ENCODE data around the gene NXPE4.
"Not testable (repeated sequence)": the region's sequence is repeated elsewhere in the genome, so short reads cannot be mapped to it uniquely, and the experiment has no call there.

Gene NXPE4

GRCh38 chr11:114595571-114595970 lies at the start of gene NXPE4:
Gene NXPE4, minus strand, starts transcription at chr11:114595786. Its CDS starts 1,027 bp downstream, at chr11:114594759.
- no peak for DNase-seq (ENCODE audit: low read depth in 2 of 2, low spot score in 1 of 2)

DNA sequence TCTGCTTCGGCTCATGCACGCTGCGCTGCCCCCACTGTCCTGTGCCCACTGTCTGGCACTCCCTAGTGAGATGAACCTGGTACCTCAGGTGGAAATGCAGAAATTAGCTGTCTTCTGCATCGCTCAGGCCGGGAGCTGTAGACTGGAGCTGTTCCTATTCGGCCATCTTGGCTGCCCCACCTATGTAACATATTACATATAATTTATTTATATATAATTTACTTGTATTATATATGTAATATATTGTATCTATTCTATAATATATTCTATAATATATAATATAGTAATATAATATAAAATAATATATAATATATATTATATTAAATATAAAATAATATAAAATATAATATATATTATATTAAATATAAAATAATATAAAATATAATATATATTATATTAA lies 43.9 kb upstream of the NXPE4 start:
- not testable (repeated sequence) for DNase-seq (ENCODE audit: low read depth in 2 of 2, low spot score in 1 of 2)

DNA sequence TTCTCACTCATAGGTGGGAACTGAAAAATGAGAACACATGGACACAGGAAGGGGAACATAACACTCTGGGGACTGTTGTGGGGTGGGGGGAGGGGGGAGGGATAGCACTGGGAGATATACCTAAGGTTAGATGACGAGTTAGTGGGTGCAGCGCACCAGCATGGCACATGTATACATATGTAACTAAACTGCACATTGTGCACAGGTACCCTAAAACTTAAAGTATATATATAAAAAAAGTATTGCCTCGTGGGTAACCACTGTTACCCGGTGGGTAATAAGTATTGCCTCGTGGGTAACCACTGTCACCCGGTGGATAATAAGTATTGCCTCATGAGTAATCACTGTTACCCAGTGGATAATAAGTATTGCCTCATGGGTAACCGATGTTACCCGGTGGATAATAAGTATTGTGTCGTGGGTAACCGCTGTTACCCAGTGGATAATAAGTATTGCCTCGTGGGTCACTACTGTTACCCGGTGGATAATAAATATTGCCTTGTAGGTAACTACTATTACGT lies 35.9 kb upstream of the NXPE4 start:
- DNase-seq (ENCODE audit: low read depth in 2 of 2, low spot score in 1 of 2), result not testable (repeated sequence)

DNA sequence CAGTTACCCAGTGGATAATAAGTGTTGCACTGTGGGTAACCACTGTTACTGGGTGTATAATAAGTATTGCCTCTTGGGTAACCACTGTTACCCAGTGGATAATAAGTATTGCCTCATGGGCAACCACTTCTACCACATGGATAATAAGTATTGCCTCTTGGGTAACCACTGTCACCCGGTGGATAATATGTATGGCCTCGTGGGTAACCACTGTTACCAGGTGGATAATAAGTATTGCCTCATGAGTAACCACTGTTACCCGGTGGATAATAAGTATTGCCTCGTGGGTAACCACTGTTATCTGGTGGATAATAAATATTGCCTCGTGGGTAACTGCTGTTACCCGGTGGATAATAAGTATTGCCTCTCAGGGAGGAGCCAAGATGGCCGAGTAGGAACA lies 29.7 kb upstream of the NXPE4 start:
- no peak for DNase-seq (ENCODE audit: low read depth in 2 of 2, low spot score in 1 of 2)

- DNase-seq (ENCODE audit: low read depth in 2 of 2, low spot score in 1 of 2), result no peak
Observed at GRCh38 chr11:114624455-114625207, 29.0 kb upstream of the NXPE4 start.

- no peak for DNase-seq (ENCODE audit: low read depth in 2 of 2, low spot score in 1 of 2)
Observed at GRCh38 chr11:114623720-114624119, 28.1 kb upstream of the NXPE4 start.

- DNase-seq (ENCODE audit: low read depth in 2 of 2, low spot score in 1 of 2), result no peak
Observed at GRCh38 chr11:114622858-114623257, 27.3 kb upstream of the NXPE4 start.

DNA sequence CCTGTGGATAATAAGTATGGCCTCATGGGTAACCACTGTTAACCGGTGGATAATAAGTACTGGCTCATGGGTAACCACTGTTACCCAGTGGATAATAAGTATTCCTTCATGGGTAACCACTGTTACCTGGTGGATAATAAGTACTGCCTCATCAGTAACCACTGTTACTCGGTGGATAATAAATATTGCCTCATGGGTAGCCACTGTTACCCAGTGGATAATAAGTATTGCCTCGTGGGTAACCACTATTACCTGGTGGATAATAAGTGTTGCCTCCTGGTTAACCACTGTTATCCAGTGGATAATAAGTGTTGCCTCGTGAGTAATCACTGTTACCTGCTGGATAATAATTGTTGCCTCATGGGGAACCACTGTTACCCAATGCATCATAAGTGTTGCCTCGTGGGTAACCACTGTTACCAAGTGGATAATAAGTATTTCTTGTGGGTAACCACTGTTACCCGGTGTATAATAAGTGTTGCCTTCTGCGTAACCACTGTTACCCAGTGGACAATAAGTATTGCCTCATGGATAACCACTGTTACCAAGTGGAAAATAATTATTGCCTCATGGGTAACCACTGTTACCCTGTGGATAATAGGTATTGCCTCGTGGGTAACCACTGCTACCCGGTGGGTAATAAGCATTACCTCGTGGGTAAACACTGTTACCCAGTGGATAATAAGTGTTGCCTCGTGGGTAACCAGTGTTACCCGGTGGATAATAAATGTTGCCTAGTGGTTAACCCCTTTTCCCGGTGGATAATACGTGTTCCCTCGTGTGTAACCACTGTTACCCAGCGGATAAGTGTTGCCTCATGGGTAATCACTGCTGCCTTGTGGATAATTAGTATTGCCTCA lies 26.6 kb upstream of the NXPE4 start:
- no peak for DNase-seq (ENCODE audit: low read depth in 2 of 2, low spot score in 1 of 2)

GRCh38 chr11:114621072-114621471 lies 25.5 kb upstream of the NXPE4 start:
- no peak for DNase-seq (ENCODE audit: low read depth in 2 of 2, low spot score in 1 of 2)

DNA sequence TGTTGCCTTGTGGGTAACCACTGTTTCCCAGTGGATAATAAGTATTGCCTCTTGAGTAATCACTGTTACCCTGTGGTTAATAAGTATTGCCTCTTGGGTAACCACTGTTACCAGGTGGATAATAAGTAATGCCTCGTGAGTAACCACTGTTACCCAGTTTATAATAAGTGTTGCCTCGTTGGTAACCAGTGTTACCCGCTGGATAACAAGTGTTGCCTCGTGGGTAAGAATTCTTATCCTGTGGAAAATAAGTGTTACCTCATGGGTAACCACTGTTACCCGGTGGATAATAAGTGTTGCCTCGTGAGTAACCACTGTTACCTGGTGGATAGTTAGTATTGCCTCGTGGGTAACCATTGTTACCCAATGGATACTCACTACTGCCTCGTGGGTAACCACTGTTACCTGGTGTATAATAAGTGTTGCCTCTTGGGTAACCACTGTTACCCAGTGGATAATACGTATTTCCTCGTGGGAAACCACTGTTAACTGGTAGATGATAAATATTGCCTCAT lies 24.1 kb upstream of the NXPE4 start:
- no peak for DNase-seq (ENCODE audit: low read depth in 2 of 2, low spot score in 1 of 2)

DNA sequence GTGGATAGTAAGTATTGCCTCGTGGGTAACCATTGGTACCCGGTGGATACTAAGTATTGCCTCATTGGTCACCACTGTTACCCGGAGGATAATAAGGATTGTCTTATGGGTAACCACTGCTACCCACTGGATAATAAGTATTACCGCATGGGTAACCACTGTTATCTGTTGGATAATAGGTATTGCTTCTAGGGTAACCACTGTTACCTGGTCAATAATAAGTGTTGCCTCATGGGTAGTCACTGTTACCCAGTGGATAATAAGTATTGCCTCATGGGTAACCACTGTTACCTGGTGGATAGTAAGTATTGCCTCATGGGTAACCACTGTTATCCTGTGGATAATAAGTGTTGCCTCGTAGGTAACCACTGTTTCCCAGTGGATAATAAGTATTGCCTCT lies 22.6 kb upstream of the NXPE4 start:
- DNase-seq (ENCODE audit: low read depth in 2 of 2, low spot score in 1 of 2), result no peak

GRCh38 chr11:114617157-114618124 lies 21.9 kb upstream of the NXPE4 start:
- no peak for DNase-seq (ENCODE audit: low read depth in 2 of 2, low spot score in 1 of 2)

DNA sequence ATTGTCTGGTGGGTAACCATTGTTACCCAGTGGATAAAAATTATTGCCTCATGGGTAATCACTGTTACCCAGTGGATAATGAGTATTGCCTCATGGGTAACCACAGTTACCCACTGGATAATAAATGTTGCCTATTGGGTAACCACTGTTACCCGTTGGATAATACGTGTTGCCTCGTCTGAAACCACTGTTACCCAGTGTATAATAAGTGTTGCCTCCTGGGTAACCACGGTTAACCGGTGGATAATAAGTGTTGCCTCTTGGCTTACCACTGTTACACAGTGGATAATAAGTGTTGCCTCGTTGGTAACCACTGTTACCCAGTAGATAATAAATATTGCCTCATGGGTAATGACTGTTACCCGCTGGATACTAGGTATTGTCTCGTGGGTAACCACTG lies 20.9 kb upstream of the NXPE4 start:
- DNase-seq (ENCODE audit: low read depth in 2 of 2, low spot score in 1 of 2), result no peak

DNA sequence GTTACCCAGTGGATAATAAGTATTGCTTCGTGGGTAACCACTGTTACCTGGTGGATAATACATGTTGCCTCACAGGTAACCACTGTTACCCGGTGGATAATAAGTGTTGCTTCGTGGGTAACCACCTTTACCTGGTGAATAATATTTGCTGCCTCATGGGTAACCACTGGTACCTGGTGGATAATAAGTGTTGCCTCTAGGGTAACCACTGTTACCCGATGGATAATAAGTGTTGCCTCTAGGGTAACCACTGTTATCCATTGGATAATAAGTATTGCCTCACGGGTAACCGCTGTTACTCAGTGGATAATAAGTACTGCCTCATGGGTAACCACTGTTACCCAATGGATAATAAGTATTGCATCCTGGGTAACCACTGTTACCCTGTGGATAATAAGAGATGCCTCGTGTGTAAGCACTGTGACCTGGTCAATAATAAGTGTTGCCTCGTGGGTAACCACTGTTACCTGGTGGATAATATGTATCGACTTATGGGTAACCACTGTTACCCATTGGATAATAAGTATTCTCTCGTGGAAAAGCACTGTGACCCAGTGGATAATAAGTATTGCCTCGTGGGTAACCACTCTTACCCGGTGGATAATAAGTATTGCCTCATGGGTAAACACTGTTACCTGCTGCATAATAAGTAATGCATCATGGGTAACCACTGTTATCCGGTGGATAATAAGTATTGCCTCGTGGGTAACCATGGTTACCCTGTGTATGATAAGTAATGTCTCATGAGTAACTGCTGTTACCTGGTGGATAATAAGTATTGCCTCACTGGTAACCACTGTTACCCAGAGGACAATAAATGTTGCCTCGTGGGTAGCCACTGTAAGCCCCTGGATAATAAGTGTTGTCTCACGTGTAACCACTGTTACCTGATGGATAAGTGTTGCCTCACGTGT lies 20.1 kb upstream of the NXPE4 start:
- DNase-seq (ENCODE audit: low read depth in 2 of 2, low spot score in 1 of 2), result no peak

- DNase-seq (ENCODE audit: low read depth in 2 of 2, low spot score in 1 of 2), result no peak
Observed at GRCh38 chr11:114614127-114614720, 18.6 kb upstream of the NXPE4 start.

- not testable (repeated sequence) for DNase-seq (ENCODE audit: low read depth in 2 of 2, low spot score in 1 of 2)
Observed at GRCh38 chr11:114613094-114613493, 17.5 kb upstream of the NXPE4 start.

DNA sequence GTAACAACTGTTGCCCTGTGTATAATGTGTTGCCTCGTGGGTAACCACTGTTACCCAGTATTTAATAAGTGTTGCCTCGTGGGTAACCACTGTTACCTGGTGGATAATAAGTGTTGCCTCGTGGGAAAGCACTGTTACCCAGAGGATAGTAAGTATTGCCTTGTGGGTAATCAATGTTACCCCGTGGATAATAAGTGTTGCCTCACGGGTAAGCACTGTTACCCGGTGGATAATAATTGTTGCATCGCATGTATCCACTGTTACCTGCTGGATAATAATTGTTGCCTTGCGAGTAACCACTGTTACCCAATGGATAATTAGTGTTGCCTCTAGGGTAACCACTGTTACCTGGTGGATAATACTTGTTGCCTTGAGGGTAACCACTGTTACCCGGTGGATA lies 17.1 kb upstream of the NXPE4 start:
- no peak for DNase-seq (ENCODE audit: low read depth in 2 of 2, low spot score in 1 of 2)

- DNase-seq (ENCODE audit: low read depth in 2 of 2, low spot score in 1 of 2), result not testable (repeated sequence)
Observed at GRCh38 chr11:114612199-114612598, 16.6 kb upstream of the NXPE4 start.

Measured in stimulated activated CD8-positive, alpha-beta memory T cell treated with anti-CD3 and anti-CD28 coated beads, Interleukin-4, amount 100 ng/mL, for 4 hours (primary cell).